Measurements from ENCODE around the gene ZNF208.

GRCh38 chr19:21912654-21913053 lies 98.1 kb downstream of the ZNF208 start:
- TF ChIP-seq ZNF529 (tag by site-specific recombination; IDR thresholded peaks at IDR 0.05; ENCODE audit: insufficient replicate concordance): no peak
- no peak for TF ChIP-seq ZFP3 (tag by site-specific recombination; IDR thresholded peaks at IDR 0.05; ENCODE audit: low read depth)
- TF ChIP-seq ZNF121 (tag by site-specific recombination; IDR thresholded peaks at IDR 0.05): no peak
- TF ChIP-seq CTCF (tag by site-specific recombination; IDR thresholded peaks at IDR 0.05): no peak
- no peak for TF ChIP-seq GLI4 (tag by site-specific recombination; IDR thresholded peaks at IDR 0.05)
- TF ChIP-seq SALL2 (tag by site-specific recombination; IDR thresholded peaks at IDR 0.05; ENCODE audit: borderline replicate concordance): no peak
